PC-3 (cell line): ENCODE results near the gene RTCB.

Source experiments
- CTCF ChIP-seq: fragments of 300-600 bp; sonication (generic); conservative IDR thresholded peaks from 2 replicates; pipeline ENCODE4 v1.5.1; 2017; ENCODE audit warnings: antibody characterized with exemption, low read depth, mild to moderate bottlenecking, low read length
- EZH2phosphoT487 ChIP-seq: fragments of 300-600 bp; sonication (generic); IDR thresholded peaks from 2 replicates; pipeline ENCODE4 v1.6.1; 2018; ENCODE audit warnings: mild to moderate bottlenecking, antibody characterized with exemption, low read length, borderline replicate concordance

- TF ChIP-seq CTCF (no peak), EZH2phosphoT487 (no peak)
Observed at GRCh38 chr22:32421484-32421883, 9.4 kb upstream of the RTCB start.
